GM18507 (cell line): Measurements from ENCODE around the gene CD248.
"Not testable (repeated sequence)": the region's sequence is repeated elsewhere in the genome, so short reads cannot be mapped to it uniquely, and the experiment has no call there.

ENCODE experiments used
- DNase-seq: peaks from one replicate; pipeline ENCODE4 v3.0.0; 2011; ENCODE audit warnings: low read depth; ENCODE audit not compliant: insufficient read length; ENCODE audit errors: extremely low spot score
- FAIRE-seq: peaks from 2 replicates; lab custom pipeline; 2011; peaks lifted over from hg19 to GRCh38; lab: Jason Lieb, UNC

Gene CD248

DNA sequence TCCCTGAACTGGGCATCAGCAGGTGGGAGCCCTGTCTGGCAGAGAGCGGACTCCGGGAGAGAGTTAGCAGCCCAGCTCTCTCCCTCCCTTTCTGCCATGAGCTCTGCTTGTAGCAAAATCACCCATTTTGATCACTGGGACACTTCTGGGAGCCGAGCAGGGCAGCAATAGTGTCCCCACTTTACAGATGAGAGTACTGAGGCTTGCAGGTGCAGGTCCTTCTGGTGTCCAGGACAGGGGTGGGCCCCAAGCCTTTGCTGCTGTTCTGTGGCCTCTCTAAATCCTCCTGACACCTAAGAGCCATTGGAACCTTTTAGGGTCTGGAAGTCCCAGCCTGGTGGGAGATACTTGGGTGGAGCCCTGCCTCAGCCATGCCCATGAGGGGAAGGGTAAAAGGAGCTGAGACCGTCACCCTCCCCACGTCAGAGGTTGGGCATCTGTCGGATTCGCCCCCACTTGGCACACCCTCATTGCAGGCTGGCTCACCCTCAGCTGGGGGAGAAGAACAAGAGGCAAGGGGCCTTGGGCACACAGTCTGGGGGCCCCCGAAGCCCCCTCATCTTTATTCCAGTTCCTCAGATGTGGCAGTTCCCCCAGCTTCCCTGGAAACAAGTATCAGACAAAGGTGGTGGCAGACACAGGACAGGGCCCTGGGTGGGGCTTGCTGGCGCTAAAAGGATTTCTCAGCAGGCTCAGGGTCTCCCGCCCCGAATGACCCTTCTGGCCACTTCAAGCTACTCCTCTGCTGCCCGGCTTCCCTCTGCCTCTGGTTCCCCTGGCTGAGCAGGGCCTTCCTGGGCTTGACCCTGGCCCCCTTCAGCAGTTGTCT, 14.9 kb upstream of the CD248 start:
- FAIRE-seq = no peak
- DNase-seq = no peak

DNA sequence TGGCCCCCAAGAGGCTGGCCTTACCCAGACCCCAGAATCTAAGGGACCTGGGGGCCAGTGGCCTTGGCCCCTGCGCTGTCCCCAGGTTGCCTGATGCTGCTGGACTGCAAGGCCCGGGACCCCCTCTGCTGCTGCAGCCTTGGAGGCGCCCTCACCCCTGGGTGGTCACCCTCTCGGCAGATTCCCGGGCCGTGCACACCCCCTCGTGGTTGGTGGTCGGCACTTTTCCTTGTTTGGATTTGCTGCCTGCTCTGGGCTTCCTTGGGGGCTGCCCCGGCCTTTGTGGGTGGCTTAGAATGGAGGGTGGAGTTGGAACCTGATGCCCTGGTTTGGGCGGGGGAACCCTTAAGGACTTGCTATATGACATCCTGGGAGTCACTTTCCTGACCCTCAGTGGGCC, 14.1 kb upstream of the CD248 start:
- DNase-seq (no peak), FAIRE-seq (no peak)

DNA sequence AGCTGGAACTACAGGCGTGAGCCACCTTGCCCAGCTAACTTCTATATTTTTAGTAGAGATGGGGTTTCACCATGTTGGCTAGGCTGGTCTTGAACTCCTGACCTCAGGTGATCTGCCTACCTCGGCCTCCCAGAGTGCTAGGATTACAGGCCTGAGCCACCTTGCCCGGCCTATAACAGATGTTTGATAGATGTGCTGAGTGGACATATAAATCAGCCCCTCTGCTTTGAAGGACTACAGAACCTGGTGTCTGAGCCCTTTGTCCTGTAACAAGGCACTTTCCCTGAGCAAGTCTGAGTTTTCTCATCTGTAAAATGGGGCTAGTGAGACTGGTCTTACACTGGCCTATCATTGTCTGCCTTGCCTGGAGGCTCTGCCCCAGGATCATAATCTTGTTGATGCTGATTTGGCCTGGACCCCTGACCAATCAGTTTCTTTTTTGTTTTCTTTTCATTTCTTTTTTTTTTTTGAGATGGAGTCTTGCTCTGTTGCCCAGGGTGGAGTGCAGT, 12.4 kb upstream of the CD248 start:
- FAIRE-seq (no peak), DNase-seq (no peak)

DNA sequence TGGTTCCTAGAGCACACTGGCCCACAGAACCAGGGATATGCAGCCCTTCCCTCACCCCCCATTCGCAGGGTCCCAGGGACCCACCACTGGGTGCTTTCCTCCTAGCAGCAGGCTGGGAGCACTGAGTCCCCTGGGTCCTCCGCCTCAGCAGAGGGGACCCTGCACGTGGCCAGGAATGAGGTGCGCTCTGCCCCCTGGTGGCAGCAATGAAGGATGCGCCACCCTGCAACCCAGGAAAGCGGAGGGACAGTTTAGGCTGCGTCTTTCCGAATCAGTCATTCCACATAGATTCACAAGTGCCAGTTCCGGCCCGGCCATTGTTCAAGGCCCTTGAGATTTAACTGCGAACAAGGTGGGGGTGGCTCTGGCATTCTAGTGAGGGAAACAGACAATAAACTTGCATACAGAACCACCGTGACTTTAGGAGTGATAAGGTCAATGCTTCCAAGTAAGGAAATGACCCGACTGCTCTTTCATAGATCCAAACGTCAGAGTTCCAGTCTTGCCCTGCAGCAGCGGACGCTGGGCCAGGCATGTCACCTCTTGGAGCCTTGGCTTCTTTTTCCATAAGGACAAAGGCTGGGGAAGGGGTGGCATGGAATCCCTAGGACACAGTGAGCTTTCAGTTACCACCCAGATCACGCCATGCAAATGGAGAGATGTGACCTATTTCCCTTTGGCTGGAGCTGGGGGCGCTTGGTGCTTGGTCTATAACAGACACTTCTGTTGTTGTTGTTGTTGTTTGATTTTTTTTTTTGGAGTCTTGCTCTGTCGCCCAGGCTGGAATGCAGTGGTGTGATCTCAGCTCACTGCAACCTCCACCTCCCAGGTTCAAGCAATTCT, 11.7 kb upstream of the CD248 start:
- FAIRE-seq = peak; percentile 85
- DNase-seq = peak; percentile 78

DNA sequence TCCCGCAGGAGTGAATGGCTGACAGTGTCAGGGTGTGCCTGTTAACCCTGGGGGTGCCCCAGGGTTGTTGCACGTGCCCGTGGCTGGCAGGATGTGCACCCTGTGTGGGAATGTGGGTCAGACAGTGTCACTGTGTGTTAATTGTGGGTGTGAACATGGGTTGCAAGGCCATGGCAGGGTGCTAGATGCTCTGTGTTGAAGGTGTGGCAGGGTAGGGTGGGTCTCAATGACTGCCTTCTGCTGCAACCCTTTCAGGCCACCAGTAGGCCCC, 11.1 kb upstream of the CD248 start:
- DNase-seq (no peak), FAIRE-seq (no peak)

DNA sequence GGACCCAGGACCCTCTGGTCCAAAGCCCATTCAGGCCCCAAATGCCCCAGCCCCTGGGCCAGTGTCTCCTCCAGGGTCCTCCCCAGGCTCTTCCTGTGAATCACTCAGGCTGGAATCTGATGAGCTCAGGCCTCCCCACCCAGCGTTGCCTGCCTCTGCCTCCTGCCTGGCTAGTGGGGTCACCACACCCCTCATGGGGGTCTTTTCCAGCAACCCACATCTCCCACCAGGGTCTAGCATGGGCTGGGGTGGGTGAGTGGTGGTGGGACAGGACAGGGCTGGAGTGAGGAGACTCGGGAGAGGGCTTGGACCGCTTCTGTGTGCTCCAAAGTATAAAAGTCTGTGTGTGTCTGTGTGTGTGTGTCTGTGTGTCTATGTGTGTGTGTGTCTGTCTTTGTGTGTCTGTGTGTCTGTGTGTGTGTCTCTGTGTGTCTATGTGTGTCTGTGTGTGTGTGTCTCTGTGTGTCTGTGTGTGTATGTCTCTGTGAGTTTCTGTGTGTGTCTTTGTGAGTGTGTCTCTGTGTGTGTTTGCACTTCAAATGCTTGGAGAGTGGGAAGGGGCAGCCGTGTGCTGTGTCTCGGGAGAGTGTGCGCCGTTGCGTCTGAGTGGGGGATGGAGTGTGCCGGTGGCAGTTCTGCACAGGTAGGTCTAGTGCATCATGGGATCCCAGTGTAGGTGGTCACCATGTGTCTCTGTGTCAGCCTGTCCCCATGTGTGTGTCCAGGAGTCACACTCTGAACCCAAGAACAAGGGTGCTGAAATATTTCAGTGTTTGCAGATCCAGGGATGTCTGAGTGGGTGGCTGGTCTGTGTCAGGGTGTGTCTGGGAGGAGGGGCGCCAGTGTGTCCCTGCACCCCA, 10.6 kb upstream of the CD248 start:
- FAIRE-seq (no peak), DNase-seq (no peak)

DNA sequence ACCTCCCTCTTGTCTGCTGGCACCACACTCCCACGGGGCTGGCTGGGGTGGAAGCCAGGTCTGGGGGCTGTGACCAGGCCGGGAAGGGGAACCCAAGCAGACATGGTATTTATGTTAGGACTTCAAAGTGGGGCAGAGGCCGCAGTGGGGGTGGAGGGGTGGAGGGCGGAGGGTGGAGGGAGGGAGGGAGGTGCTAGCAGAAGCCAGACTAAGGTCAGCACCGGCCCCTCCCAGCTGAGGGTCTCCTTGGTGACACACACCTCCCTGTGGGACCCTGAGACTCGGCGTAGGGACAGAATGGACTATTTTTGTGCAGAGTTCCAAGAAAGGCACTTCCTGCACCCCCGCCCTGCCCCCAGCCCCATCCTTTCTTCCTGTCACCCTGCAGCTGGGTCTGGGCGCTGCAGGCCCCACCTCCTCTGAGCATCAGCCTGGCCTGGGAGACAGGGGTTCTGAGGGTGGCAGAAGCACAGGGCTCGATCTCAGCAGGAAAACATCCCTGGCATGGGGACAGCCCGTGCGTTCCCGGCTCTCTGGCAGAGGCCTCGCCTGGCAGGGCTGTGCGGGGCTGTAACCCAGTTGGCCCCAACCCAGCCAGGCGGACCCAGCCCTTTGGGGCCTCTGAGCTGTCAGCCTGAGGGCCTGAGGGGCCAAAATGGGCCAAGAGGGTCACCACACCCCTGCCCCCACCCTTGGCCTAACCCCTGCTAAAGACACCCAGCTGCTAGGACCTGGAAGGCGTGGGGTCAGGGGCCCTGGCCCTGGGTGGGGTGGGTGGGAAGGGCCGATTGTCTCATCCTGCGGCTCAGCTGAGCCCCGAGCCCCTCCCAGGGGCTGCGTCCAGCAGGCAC, 9.6 kb upstream of the CD248 start:
- no peak for FAIRE-seq
- DNase-seq = no peak

DNA sequence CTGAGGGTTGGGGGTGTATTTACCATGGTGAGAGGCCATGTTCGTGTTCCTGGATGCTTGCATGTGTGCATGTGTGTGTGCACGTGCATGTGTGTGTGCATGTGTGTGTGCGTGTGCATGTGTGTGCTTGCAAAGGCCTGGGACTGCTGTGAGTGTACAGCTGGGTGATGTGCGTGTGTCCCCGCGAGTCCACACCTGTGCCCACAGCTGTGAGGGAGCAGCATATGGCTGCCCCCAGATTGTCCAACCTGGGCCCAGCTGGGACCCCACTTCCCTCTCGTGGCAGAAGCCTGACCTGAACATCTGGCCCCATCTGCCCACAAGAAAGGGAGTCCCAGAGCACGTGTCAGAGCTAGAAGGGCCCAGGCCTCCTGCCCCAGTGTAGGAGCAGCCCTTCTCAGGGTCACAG, 8.4 kb upstream of the CD248 start:
- FAIRE-seq (no peak), DNase-seq (no peak)

DNA sequence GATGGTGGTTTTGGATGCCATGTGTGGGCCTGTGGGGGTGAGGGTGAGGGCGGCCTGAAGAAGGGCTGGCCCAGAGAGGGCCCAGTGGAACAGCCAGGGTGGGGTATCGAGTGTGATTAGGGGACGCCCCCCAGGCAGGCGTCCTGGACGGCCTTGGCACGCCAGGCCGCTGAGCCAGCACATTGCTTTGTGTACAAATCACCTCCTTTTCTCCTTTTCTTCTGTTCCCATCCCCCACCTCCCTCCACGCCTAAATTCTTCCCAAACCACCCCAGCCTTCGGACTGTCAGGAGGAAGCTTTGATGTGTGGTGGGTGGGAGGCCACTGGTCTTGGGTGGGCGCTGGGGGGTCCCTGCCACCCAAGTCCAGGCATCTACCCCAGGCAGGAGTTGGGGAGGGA, 7.8 kb upstream of the CD248 start:
- no peak for DNase-seq
- FAIRE-seq = no peak

DNA sequence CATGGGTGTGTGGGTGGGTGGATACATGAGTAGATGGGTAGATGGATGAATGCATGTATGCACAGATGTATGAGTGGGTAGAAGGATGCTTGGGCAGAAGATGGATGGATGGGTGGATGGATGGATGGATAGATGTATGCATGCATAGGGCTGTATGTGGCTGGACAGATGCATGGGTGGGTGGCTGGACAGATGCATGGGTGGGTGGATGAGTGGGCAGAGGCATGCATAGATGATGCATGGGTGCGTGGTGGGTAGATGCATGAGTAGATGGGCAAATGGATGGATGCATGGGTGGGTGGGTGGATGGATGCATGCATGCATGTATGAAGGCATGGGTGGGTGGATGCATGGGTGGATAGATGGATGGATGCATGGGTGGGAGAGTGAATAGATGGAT, 6.8 kb upstream of the CD248 start:
- no peak for FAIRE-seq
- DNase-seq = no peak

DNA sequence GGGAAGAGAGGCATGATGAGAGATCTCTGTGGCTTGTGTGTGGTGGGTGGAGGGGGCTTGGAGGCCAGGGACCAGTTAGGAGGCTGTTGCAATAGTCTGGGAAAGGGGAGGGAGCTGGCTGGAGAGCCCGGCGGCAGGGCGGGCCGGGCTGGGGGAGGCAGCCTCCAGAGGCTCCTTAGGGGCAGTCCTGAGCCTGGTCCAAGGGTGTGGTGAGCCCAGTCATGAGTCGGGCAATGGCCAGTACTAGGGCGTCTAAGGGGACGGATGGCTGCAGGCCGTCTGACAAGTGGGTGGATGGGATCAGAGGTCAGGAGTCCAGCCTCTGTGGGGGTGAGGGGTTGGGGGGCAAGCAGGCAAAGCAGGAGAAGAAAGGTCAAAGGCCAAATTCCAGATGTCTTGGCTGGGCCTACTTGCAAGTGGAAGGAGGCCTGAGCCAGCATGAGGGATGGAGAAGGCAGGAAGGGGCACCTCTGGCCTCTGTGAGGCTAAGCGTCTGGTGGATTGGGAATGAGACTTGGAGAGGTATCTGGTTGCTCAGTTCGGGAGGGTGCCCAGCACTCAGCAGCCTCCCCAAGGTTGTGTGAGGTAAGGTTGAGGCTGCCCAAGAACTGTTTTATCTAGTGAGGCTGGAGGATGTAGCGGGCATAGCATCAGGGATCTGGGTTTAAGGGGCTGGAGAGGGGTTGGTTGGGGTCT, 6.0 kb upstream of the CD248 start:
- no peak for FAIRE-seq

DNA sequence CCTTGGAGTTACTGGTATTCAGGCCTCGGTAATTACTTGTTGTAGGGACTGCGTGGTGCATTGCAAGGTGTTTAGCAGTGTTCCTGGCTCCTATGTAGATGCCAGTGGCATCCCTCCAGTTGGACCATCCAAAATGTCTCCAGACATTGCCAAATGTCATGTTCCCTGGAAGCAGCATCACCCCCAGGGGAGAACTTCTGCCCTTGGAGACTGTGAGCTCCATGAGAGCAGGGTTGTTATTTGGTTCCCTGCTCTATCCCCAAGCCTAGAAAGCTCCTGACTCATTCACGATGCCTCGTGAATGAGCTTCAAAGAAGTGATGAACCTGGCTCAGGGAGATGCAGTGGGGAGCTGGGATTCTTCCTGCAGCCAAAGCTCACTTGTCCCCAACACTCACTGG, 4.8 kb upstream of the CD248 start:
- DNase-seq = no peak
- no peak for FAIRE-seq

More for the DNA sequence above, 6.0 kb upstream of the CD248 start:
- DNase-seq = no peak

DNA sequence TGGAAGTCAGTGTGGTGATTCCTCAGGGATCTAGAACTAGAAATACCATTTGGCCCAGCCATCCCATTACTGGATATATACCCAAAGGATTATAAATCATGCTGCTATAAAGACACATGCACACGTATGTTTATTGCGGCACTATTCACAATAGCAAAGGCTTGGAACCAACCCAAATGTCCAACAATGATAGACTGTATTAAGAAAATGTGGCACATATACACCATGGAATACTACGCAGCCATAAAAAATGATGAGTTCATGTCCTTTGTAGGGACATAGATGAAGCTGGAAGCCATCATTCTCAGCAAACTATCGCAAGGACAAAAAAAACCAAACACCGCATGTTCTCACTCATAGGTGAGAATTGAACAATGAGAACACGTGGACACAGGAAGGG, 3.9 kb upstream of the CD248 start:
- FAIRE-seq, DNase-seq: not testable (repeated sequence)

DNA sequence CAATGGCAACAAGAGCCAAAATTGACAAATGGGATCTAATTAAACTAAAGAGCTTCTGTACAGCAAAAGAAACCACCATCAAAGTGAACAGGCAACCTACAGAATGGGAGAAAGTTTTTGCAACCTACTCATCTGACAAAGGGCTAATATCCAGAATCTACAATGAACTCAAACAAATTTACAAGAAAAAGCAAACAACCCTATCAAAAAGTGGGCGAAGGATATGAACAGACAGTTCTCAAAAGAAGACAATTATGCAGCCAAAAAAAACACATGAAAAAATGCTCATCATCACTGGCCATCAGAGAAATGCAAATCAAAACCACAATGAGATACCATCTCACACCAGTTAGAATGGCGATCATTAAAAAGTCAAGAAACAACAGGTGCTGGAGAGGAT, 3.4 kb upstream of the CD248 start:
- not testable (repeated sequence) for FAIRE-seq

DNA sequence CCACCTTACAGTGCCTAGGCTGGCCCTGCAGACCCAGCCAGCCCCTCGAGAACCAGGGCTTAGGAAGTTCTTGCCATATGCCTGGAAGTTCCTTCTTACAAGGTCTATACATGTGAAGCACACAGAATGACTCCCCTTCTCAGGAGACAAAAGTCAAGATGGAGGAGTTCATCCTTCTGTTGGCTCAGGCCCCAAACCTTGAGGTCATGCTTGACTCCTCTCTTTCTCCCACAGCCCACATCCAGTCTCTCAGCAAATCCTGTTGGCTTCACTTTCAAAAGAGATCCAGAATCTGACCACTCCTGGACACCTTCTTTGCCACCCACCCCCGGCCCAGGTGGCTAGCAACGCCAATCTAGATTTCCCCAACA, 1.7 kb upstream of the CD248 start:
- no peak for DNase-seq
- FAIRE-seq = no peak

More for the DNA sequence above, 3.4 kb upstream of the CD248 start:
- DNase-seq = not testable (repeated sequence)

DNA sequence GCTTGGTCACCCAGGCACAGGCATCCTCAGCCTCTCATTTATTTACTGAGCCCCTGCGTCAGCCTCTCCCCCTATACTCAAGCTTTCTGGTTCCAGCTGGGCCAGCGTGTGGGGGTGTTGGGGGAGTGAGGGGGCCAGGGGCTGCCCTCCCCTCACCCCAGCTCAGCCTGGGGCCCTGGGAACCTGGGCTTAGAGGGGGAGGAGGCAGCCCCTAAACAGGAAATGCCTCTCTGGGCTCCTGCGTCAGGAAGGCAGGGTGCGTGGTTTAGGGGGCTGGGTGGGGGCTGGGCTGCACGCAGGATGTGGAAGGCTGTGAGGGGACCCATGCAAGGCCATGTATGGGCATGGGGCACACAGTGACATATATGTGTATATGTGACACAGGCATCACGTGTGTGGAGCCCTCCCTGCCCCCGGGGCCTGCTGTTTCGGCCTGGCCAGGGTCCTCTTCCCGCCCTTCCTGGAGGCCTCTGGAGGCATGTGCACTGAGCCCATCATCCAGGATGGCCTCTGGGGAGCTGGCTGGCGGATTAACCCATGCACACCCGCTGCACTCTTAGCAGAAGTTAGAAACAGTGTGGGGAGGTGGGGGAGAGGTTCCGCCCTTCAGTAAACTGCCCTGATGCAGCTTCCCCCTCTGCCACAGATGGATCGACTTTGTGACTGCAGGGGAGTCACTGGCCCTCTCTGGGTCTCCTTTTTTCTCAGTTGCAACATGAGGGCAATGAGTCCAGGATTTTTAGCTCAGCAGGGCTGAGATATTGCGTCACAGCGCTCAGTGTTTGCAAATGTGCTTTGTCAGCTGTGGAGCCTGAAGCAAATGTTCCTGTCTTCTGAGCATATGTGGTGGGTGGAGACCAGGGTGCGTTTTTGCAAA, 1.1 kb upstream of the CD248 start:
- no peak for DNase-seq
- FAIRE-seq = no peak

DNA sequence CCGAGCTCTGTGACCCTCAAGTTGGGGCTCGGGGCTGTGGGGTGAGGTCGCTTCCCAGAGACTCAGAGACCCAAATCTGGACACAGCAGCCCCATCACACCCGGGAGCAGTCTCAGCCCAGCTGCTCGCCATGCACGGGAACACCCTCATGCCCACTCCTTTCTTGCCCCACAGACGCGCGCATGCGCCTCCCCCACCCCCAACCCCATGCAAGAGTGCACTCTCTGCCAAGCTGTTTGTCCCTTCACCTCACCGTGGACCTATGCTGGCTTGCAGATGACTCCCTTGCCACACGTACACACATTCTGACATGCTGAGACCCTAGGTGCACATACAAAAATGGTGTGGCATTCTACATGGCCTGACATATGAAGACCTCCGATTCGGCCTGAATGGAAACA, 478 bp upstream of the CD248 start:
- DNase-seq (no peak), FAIRE-seq (no peak)
